Measurements from ENCODE around the gene ENKD1. TPM values are rescaled to one million over a fixed set of nuclear protein-coding genes. Genes with fewer than 3 reads are reported as not detected.
A peak's percentile ranks its signal among the peaks of the same experiment; 100 is the strongest.

ENKD1 gene
- total and polyA plus RNA-seq, 2 experiments from 2014 or later: 11.6 to 11.8 TPM

GRCh38 chr16:67645397-67646121 lies 21.0 kb downstream of the ENKD1 start:
- no peak for TF ChIP-seq NANOG (IDR thresholded peaks at IDR 0.05; ENCODE audit: borderline replicate concordance)
- no peak for TF ChIP-seq CREB1 (CRISPR knock-in tag; IDR thresholded peaks at IDR 0.05; ENCODE audit: low read depth)
- no peak for TF ChIP-seq JUNB (IDR thresholded peaks at IDR 0.05; ENCODE audit: unreplicated experiment)
- TF ChIP-seq ZNF114 (CRISPR knock-in tag; IDR thresholded peaks at IDR 0.05): no peak
- no peak for TF ChIP-seq EZH2phosphoT487 (IDR thresholded peaks at IDR 0.05; ENCODE audit: unreplicated experiment)
- no peak for TF ChIP-seq EZH2 (IDR thresholded peaks at IDR 0.05; ENCODE audit: low read depth, unreplicated experiment)
- TF ChIP-seq, protein P1, sequence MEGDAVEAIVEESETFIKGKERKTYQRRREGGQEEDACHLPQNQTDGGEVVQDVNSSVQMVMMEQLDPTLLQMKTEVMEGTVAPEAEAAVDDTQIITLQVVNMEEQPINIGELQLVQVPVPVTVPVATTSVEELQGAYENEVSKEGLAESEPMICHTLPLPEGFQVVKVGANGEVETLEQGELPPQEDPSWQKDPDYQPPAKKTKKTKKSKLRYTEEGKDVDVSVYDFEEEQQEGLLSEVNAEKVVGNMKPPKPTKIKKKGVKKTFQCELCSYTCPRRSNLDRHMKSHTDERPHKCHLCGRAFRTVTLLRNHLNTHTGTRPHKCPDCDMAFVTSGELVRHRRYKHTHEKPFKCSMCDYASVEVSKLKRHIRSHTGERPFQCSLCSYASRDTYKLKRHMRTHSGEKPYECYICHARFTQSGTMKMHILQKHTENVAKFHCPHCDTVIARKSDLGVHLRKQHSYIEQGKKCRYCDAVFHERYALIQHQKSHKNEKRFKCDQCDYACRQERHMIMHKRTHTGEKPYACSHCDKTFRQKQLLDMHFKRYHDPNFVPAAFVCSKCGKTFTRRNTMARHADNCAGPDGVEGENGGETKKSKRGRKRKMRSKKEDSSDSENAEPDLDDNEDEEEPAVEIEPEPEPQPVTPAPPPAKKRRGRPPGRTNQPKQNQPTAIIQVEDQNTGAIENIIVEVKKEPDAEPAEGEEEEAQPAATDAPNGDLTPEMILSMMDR (conservative IDR thresholded peaks at IDR 0.05; ENCODE audit: low read depth in 2 of 2): no peak
- no peak for TF ChIP-seq STAT1 (IDR thresholded peaks at IDR 0.05; ENCODE audit: unreplicated experiment)
- no peak for TF ChIP-seq POLR2AphosphoS5 (IDR thresholded peaks at IDR 0.05; ENCODE audit: low read depth)
- TF ChIP-seq ZNF331 (CRISPR knock-in tag; IDR thresholded peaks at IDR 0.05; ENCODE audit: low read depth): no peak
- TF ChIP-seq, protein P2, sequence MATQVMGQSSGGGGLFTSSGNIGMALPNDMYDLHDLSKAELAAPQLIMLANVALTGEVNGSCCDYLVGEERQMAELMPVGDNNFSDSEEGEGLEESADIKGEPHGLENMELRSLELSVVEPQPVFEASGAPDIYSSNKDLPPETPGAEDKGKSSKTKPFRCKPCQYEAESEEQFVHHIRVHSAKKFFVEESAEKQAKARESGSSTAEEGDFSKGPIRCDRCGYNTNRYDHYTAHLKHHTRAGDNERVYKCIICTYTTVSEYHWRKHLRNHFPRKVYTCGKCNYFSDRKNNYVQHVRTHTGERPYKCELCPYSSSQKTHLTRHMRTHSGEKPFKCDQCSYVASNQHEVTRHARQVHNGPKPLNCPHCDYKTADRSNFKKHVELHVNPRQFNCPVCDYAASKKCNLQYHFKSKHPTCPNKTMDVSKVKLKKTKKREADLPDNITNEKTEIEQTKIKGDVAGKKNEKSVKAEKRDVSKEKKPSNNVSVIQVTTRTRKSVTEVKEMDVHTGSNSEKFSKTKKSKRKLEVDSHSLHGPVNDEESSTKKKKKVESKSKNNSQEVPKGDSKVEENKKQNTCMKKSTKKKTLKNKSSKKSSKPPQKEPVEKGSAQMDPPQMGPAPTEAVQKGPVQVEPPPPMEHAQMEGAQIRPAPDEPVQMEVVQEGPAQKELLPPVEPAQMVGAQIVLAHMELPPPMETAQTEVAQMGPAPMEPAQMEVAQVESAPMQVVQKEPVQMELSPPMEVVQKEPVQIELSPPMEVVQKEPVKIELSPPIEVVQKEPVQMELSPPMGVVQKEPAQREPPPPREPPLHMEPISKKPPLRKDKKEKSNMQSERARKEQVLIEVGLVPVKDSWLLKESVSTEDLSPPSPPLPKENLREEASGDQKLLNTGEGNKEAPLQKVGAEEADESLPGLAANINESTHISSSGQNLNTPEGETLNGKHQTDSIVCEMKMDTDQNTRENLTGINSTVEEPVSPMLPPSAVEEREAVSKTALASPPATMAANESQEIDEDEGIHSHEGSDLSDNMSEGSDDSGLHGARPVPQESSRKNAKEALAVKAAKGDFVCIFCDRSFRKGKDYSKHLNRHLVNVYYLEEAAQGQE (IDR thresholded peaks at IDR 0.05; ENCODE audit: unreplicated experiment): no peak
- TF ChIP-seq, protein P3, sequence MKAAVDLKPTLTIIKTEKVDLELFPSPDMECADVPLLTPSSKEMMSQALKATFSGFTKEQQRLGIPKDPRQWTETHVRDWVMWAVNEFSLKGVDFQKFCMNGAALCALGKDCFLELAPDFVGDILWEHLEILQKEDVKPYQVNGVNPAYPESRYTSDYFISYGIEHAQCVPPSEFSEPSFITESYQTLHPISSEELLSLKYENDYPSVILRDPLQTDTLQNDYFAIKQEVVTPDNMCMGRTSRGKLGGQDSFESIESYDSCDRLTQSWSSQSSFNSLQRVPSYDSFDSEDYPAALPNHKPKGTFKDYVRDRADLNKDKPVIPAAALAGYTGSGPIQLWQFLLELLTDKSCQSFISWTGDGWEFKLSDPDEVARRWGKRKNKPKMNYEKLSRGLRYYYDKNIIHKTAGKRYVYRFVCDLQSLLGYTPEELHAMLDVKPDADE (IDR thresholded peaks at IDR 0.05): no peak
- TF ChIP-seq, protein P4, sequence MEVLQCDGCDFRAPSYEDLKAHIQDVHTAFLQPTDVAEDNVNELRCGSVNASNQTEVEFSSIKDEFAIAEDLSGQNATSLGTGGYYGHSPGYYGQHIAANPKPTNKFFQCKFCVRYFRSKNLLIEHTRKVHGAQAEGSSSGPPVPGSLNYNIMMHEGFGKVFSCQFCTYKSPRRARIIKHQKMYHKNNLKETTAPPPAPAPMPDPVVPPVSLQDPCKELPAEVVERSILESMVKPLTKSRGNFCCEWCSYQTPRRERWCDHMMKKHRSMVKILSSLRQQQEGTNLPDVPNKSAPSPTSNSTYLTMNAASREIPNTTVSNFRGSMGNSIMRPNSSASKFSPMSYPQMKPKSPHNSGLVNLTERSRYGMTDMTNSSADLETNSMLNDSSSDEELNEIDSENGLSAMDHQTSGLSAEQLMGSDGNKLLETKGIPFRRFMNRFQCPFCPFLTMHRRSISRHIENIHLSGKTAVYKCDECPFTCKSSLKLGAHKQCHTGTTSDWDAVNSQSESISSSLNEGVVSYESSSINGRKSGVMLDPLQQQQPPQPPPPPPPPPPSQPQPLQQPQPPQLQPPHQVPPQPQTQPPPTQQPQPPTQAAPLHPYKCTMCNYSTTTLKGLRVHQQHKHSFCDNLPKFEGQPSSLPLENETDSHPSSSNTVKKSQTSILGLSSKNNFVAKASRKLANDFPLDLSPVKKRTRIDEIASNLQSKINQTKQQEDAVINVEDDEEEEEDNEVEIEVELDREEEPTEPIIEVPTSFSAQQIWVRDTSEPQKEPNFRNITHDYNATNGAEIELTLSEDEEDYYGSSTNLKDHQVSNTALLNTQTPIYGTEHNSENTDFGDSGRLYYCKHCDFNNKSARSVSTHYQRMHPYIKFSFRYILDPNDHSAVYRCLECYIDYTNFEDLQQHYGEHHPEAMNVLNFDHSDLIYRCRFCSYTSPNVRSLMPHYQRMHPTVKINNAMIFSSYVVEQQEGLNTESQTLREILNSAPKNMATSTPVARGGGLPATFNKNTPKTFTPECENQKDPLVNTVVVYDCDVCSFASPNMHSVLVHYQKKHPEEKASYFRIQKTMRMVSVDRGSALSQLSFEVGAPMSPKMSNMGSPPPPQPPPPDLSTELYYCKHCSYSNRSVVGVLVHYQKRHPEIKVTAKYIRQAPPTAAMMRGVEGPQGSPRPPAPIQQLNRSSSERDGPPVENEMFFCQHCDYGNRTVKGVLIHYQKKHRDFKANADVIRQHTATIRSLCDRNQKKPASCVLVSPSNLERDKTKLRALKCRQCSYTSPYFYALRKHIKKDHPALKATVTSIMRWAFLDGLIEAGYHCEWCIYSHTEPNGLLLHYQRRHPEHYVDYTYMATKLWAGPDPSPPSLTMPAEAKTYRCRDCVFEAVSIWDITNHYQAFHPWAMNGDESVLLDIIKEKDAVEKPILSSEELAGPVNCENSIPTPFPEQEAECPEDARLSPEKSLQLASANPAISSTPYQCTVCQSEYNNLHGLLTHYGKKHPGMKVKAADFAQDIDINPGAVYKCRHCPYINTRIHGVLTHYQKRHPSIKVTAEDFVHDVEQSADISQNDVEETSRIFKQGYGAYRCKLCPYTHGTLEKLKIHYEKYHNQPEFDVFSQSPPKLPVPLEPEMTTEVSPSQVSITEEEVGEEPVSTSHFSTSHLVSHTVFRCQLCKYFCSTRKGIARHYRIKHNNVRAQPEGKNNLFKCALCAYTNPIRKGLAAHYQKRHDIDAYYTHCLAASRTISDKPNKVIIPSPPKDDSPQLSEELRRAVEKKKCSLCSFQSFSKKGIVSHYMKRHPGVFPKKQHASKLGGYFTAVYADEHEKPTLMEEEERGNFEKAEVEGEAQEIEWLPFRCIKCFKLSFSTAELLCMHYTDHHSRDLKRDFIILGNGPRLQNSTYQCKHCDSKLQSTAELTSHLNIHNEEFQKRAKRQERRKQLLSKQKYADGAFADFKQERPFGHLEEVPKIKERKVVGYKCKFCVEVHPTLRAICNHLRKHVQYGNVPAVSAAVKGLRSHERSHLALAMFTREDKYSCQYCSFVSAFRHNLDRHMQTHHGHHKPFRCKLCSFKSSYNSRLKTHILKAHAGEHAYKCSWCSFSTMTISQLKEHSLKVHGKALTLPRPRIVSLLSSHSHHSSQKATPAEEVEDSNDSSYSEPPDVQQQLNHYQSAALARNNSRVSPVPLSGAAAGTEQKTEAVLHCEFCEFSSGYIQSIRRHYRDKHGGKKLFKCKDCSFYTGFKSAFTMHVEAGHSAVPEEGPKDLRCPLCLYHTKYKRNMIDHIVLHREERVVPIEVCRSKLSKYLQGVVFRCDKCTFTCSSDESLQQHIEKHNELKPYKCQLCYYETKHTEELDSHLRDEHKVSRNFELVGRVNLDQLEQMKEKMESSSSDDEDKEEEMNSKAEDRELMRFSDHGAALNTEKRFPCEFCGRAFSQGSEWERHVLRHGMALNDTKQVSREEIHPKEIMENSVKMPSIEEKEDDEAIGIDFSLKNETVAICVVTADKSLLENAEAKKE (CRISPR knock-in tag; IDR thresholded peaks at IDR 0.05): no peak
- Histone ChIP-seq H3K4me1 (ENCODE audit: insufficient read depth) (no peaks in the 10 kb centered on the region; the same call in 1 of the 2 replicates), H3K27ac (ENCODE audit: low read depth) (no peak overlapping the region), H4K20me1 (replicated peaks; ENCODE audit: insufficient read depth) (no peaks in the 10 kb centered on the region; the same call in 1 of the 2 replicates), H2AFZ (peak overlapping the region; percentile 90), H3K36me3 (ENCODE audit: insufficient read depth) (no peaks in the 10 kb centered on the region), H3K4me3 (peak overlapping the region; percentile 58), H3K9me2 (ENCODE audit: insufficient read depth) (no peaks in the 10 kb centered on the region), H3K79me2 (replicated peaks; ENCODE audit: insufficient read depth) (no peaks in the 10 kb centered on the region), H3F3A (replicated peaks; ENCODE audit: low read depth) (peaks cover 7% of the 10 kb centered on the region; the same call in 1 of the 2 replicates), H3K4me2 (peak overlapping the region; percentile 86), H3K27me3 (ENCODE audit: insufficient read depth) (peaks cover 58% of the 10 kb centered on the region)
- peaks cover 61% of the 10 kb centered on the region for H3K27me3 Mint-ChIP-seq (ENCODE audit: insufficient read depth, low read depth, poor library complexity)
- no peaks in the 10 kb centered on the region for H3K9me3 Mint-ChIP-seq
- H3K27ac Mint-ChIP-seq: no peak overlapping the region
- no peaks in the 10 kb centered on the region; the same call in 2 of the 3 replicates for H3K36me3 Mint-ChIP-seq (ENCODE audit: low read depth)
- peaks cover 11% of the 10 kb centered on the region for H3K4me1 Mint-ChIP-seq
- ATAC-seq (no peak), DNase-seq (ENCODE audit: low spot score) (no peak)
- peak overlapping the region; percentile 63 for H3K4me3 Mint-ChIP-seq

All from GM23338 (cell line).